Ramos (cell line): ENCODE results near the gene RASSF5.

Source experiments
- in situ Hi-C: fragments of 300-500 bp; cut with MboI; formaldehyde crosslinking; loops from one replicate; pipeline ENCODE4 v1.14.3; 2022; ENCODE audit warnings: low sequenced_read_pairs; ENCODE audit not compliant: unreplicated experiment

The RASSF5 gene

DNA sequence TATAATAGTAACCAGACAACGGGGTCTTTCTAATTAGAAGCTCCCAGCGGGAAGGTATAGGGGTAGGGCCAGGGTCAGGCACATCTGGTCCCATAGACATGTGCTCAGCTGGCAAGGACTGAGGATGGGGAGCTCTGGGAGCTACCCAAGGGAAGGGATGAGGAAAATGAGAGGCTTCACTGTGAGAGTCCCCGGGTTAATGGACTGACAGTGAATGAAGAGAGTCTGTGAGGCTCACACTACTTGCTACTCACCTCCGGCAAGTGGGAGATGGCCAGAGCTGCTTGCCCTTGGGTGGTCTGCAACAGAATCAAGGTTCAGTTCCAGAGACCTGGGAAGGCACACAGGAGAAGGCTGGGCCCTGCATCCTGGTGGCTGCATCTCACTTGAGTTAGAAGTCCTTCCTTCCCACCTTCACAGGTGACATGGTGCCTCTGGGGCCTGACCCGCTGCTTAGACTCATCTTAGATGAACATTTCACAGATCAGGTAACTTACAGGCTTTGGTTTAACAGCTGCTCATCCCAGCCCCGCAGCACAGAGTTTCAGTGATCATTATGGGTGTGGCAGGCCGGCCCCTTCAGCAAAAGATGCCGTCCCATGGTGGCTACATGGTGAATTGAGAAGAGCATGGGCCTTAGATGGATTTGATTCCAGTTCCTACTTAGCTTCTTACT is 73.2 kb downstream of the RASSF5 start:
- in situ Hi-C loops = loop anchor here (5.0 kb wide), 2 partner anchors 33 to 93 kb away; no protein-coding TSS in a partner anchor

DNA sequence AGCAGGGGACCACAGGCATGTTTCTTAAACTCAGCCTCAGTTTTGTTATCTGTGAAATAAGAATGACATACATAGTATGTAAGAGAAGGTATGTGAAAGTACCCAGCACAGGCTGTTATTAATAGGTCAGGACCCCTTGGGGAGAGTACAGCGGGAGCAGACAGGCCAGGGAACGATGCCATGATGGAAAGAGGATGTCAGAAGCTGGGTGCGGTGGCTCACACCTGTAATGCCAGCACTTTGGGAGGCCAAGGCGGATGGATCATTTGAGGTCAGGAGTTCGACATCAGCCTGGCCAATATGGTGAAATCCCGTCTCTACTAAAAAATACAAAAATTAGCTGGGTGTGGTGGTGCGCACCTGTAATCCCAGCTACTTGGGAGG is 73.8 kb downstream of the RASSF5 start:
- in situ Hi-C loops = loop anchor here (5.0 kb wide), 2 partner anchors 34 to 94 kb away; no protein-coding TSS in a partner anchor

DNA sequence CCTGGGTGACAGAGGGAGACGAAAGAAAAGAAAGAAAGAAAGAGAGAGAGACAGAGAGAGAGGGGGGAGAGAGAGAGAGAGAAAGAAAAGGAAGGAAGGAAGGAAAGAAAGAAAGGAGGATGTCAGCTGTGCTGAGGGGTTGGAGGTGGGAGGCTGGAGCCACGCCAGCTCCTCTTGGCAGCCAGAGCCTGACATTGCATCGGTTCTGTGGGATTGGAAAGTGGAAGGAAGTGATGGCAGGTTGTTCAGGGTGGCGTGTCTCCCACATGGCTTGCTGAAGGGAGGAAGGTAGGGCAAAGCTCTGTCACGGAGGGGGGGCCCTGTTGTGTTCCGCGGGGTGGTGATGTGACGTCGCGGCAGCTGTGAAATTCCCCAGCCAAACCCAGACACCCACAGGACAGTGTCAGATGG is 74.2 kb downstream of the RASSF5 start:
- in situ Hi-C loops = loop anchor here (5.0 kb wide), 2 partner anchors 34 to 94 kb away; no protein-coding TSS in a partner anchor

DNA sequence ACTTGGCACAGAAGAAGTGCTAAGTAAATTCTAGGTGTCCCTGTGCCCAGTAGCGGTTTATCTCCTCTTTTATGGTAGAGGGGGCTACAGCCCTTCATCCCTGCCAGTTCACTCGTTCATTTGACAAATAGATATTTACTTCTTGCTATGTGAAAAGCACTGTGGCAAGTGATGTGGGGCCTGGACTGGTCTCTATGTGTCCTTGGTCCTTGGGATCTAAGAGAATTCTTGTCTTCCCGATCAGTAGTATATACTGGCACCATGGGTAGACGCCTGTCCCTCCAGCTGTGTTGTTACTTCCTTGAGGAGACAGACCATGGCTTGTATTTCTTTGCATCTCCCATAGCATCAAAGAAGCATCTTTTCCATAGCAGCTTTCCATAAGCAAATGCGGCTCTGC is 75.2 kb downstream of the RASSF5 start:
- in situ Hi-C loops = loop anchor here (5.0 kb wide), 2 partner anchors 35 to 95 kb away; no protein-coding TSS in a partner anchor

DNA sequence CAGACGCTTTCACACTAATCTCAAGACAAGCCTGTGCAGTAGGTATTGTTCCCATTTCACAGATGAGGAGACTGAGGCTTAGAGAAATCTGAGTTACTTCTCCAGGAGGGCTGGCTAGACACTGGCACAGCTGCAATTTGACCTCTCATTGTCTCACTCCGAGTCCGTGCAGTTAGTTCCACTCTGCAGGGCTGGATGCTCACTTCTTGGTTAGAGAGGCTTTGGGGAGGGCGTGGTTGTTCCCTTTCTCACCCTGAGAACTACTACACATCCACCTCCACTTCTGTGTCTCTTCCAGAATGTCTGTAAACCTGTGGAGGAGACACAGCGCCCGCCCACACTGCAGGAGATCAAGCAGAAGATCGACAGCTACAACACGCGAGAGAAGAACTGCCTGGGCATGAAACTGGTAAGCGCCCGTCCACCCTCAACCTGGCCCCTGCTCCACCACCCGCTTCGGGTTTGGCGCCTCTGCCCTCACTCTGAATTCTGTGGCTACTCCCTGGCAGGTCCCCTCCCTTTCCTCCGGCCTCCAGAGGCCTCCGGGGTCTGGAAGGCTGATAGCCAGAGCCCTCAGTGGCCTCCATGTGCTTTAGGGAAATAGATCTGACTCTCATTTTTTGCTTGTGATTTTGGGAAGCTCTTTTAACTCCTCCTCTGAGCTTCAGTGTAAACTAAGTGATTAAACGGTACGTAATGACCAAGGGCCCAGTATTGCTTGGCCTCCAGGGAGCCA is 75.8 kb downstream of the RASSF5 start:
- in situ Hi-C loops = loop anchor here (5.0 kb wide), 2 partner anchors 36 to 96 kb away; no protein-coding TSS in a partner anchor

DNA sequence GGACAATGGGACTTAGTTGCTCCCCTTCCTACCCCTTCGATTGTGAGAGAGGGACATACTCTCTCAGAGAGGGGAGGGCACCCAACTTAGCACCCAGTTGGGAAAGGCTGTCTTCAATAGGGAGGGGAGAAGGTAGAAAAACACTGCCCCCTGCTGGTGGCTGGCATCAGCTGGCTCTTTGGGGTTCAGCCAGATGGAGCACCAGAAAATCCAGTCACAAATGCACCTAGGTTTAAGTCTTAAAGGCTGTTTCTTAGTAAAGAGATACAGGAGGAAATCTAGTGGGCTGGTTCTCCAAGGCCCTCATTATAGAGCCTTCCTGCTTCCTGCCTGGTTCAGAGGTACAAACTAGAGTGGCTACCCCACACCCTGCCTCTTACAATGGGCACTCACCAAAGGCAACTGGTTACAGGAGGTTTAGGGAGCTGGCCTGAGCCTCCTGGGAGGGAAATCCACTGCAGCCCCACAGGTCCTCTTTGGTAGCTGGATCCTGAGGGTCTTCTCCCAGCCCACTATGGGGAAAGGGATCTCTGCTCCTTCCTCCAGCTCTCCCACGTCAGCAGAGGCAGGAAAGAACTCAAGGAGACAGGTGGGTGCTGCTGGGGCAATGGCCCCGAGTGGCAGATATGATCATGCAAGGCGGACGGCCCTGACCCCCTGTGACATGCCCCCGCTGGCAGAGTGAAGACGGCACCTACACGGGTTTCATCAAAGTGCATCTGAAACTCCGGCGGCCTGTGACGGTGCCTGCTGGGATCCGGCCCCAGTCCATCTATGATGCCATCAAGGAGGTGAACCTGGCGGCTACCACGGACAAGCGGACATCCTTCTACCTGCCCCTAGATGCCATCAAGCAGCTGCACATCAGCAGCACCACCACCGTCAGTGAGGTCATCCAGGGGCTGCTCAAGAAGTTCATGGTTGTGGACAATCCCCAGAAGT is 76.6 kb downstream of the RASSF5 start:
- in situ Hi-C loops = loop anchor here (5.0 kb wide), 2 partner anchors 37 to 97 kb away; no protein-coding TSS in a partner anchor

DNA sequence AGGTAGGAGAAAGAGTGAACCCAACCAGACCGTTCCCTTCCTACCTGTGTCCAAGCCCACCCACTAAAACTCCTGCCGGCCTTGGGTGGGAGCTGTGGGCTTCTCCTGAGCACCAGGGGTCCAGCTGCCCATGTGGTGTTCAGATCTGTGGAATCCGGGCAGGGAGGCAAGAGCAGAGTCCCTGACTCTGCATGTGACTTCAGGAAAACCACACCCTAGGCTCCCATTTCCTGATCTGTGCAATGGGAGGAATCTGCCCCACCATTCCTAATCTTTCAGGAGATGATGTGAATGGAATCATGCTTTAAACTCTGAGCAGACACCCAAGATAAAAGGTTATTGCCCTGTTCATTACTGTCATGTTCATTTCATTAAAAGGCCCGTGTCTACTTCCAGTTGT is 77.4 kb downstream of the RASSF5 start:
- in situ Hi-C loops = loop anchor here (5.0 kb wide), 2 partner anchors 37 to 97 kb away; no protein-coding TSS in a partner anchor

DNA sequence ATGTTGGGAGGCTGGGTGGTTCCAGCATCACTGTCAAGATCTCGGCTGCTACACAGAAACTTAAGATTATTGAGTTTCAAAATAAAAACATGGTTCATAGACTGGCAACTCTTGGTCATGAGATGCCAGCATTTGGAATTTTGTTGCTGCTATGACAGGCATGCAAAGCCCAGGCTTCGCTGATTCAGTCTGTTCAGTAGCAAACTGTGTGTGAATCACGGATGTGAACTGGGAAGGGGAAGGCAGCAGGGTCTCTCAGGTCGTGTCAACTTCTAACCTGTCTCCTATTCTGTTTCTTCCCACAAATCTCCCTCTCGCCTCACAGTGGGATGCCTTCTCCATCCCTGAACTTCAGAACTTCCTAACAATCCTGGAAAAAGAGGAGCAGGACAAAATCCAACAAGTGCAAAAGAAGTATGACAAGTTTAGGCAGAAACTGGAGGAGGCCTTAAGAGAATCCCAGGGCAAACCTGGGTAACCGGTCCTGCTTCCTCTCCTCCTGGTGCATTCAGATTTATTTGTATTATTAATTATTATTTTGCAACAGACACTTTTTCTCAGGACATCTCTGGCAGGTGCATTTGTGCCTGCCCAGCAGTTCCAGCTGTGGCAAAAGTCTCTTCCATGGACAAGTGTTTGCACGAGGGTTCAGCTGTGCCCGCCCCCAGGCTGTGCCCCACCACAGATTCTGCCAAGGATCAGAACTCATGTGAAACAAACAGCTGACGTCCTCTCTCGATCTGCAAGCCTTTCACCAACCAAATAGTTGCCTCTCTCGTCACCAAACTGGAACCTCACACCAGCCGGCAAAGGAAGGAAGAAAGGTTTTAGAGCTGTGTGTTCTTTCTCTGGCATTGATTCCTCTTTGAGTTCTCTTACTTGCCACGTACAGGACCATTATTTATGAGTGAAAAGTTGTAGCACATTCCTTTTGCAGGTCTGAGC is 79.4 kb downstream of the RASSF5 start:
- in situ Hi-C loops = no loop called here

DNA sequence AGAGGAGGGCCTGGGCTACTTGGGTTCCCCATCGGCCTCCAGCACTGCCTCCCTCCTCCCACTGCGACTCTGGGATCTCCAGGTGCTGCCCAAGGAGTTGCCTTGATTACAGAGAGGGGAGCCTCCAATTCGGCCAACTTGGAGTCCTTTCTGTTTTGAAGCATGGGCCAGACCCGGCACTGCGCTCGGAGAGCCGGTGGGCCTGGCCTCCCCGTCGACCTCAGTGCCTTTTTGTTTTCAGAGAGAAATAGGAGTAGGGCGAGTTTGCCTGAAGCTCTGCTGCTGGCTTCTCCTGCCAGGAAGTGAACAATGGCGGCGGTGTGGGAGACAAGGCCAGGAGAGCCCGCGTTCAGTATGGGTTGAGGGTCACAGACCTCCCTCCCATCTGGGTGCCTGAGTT is 80.6 kb downstream of the RASSF5 start:
- in situ Hi-C loops = no loop called here

DNA sequence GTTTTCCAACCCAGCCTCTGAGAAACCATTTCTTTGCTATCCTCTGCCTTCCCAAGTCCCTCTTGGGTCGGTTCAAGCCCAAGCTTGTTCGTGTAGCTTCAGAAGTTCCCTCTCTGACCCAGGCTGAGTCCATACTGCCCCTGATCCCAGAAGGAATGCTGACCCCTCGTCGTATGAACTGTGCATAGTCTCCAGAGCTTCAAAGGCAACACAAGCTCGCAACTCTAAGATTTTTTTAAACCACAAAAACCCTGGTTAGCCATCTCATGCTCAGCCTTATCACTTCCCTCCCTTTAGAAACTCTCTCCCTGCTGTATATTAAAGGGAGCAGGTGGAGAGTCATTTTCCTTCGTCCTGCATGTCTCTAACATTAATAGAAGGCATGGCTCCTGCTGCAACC is 81.2 kb downstream of the RASSF5 start:
- in situ Hi-C loops = no loop called here

DNA sequence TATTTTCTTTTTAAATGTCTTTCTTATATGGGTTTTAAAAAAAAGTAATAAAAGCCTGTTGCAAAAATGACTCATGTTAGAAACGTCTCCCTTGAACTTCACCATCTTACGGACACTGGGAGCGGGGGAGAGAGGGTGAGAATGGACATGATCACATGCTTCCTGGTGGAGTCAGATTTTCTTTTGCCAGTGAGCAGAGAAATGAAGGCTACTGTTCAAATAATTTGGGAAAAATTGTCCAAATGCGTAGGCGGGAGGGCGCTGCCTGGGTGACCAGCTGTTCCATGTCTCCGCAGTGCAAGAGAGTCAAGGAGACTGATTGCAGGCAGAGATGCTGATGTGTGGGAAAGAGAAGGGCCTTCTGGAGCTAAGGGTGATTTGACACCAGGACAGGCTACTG is 81.9 kb downstream of the RASSF5 start:
- in situ Hi-C loops = no loop called here

DNA sequence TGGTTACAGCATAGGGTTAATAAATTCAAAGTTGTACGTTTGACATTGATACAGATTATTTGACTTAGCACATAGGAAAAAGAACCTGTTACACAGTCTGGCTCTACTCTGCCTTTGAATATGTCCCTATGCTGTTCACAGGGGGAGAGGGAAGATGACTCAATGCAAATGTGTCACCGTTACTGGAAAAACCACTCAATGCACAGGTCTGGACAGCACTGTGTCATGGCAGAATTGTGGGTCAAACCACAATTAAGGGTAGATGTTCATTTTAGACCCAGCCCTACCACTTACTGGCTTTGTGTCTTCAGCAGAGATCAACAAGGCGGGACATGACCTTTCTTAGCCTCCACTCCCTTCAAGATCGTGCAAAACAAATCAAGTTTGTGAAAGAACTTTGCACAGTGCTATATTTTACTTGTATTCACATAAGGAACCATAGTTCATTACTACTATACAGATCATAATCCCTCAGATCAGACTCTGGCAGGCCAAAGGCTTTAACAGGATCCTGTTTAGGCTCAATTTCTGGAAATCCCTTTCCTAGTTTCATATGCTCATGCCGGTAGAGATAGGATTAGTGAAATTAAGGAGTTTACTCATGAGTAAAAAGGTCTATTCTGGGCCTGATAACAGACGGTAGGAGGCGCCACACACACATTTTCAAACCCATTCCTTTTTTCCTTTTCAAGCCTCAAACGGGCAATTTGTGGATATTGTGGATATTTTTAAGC is 82.9 kb downstream of the RASSF5 start:
- in situ Hi-C loops = no loop called here

DNA sequence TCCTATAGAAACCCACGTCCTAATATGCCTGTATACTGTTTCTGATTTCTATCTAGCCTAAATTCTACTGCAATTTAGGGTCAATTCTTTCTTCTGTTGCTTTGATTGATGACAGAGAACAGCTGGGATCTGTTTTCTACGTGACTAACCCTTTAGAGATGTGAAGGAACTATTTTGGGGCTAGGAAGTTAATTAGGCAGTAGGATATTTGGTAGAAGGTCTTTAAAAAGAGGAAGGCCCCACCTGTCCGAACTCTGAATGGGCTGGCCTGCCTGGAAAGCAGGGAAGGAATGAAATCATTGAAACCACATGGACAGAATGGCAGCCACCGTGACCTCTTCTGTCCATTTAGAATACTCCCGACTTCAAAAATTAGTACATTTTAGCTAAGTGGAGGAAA is 83.9 kb downstream of the RASSF5 start:
- in situ Hi-C loops = no loop called here

DNA sequence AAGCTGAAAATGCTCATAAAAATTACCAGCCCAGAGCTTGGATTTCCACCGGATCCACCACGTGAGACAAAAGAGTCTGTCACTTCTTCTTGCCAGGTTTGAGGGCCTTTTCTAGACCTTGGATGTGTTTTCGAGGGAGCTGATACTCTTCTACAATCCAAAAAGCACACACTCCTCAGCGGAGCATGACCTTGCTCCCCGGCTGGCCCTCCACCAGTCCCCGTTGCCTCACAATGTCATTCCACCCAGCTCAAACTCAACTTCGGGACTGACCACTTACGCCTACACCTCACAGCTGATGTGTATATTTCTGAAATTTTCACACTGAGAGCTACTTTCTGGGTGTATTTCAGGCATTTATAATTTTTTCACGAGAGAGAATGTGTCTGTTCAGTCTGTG is 84.4 kb downstream of the RASSF5 start:
- in situ Hi-C loops = no loop called here

DNA sequence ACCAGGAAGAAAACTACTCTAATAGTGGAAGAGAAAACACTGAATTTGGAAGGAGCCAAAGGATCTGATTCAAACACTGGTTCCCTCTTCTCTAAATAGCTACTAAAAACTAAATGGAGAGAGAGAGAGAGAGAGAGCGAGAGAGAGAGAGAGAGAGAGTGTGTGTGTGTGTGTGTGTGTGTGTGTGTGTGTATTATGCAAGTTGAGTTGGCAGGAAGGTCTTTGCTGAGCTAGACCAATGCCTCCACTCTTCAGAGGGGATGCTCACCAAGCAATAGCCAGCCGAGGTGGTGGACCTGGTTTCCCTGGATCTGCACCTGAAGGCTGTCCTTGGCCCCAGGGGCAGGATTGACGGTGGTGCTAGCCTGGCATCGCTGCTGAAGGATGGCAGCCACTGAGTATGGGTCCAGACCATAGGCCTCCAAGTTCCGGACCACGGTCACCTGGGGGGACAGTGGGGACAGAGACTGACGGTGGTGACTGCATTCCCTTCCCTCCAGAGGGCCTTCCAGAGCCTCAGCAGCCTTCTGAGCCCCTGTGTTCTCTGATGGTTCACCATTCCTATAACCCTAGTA is 86.1 kb downstream of the RASSF5 start:
- in situ Hi-C loops = no loop called here

DNA sequence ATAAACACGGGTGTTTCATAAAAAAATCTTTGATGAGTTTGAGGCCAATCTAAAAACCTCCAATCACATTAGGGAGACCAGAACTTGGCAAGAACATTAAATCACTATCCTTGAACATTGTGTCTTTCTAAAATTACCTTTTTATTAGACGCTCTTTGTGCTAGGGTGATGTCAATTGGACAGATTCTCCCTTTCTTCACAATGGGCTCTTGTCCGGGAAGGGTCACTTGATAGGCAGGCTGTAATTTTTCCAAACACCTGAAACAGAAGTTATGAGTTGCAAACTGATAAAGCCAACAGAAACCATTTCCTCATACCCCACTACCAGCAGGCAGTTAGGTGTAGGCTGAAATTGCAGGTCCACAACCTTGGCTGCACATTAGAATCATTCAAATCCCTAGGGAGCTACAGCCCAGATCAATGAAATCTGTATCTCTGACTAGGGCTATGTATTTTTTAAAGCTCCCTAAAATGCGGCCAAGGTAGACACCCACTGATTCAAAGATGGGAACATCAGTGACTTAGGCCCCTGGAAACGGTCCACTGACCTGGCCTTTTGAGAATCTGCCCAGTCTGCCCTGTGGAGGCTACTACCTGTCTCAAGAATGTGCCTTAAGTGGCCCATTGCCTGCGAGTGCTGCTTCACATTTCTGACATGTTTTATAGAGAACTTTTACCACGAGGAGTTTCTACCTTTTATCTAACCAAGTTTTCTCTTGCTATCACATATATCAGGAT is 88.4 kb downstream of the RASSF5 start:
- in situ Hi-C loops = no loop called here

DNA sequence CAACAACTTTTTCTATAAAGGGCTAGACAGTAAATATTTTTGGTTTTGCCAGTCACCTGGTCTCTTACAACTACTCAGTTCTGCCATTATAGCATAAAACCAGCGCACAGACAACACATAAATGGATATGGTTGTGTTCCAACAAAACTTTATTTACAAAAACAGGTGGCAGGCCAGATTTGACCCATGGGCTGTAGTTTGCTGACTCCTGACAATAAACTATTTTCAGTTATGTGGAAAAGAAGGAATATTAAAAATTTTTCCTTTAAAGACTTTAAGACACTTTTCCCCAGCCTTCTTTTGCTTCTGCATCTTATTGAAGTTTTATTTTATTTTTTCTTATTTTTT is 89.0 kb downstream of the RASSF5 start:
- in situ Hi-C loops = no loop called here

DNA sequence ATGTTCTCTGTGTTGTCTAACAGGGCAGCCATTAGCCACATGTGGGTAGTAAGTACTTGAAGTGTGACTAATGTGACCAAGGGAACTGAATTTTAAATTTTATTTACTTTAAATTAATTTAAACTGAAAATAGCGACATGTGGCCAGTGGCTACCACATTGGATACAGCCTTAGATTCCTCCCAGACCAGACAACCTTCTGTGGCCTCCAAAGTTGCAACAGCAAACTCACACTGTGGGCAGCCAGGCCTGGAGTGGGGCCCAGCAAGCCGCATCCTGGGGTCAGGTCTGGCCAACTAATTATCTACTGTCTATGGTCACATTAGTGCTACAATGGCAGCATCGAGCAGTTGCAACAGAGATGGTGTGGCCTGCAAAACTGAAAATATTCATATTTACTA is 93.2 kb downstream of the RASSF5 start:
- in situ Hi-C loops = no loop called here
